Ovary (tissue), 3 donors: ENCODE measurements around the gene ITGA6.

Experiments
- EP300 ChIP-seq: sonication (generic); formaldehyde crosslinking; IDR thresholded peaks from one replicate; pipeline ENCODE4 v1.6.1; 2017; ENCODE audit warnings: antibody characterized with exemption
- POLR2A ChIP-seq: fragments of 450-650 bp; IDR thresholded peaks from one replicate; pipeline ENCODE4 v1.6.1; 2017; ENCODE audit warnings: antibody characterized with exemption, mild to moderate bottlenecking, moderate library complexity
- TF ChIP-seq, protein P1 (sequence below), 3 donors: fragments of 450-650 bp in 2 of 3; fragments of 200-600 bp in 1 of 3; IDR thresholded peaks; one replicate each; pipeline versions ENCODE4 v1.5.1 to v1.8.0; 2016 to 2022; ENCODE audit warnings: antibody characterized with exemption in 3 of 3, mild to moderate bottlenecking in 1 of 3
- donor health status: DM: no; HTN: no; CAD: no.

DNA sequence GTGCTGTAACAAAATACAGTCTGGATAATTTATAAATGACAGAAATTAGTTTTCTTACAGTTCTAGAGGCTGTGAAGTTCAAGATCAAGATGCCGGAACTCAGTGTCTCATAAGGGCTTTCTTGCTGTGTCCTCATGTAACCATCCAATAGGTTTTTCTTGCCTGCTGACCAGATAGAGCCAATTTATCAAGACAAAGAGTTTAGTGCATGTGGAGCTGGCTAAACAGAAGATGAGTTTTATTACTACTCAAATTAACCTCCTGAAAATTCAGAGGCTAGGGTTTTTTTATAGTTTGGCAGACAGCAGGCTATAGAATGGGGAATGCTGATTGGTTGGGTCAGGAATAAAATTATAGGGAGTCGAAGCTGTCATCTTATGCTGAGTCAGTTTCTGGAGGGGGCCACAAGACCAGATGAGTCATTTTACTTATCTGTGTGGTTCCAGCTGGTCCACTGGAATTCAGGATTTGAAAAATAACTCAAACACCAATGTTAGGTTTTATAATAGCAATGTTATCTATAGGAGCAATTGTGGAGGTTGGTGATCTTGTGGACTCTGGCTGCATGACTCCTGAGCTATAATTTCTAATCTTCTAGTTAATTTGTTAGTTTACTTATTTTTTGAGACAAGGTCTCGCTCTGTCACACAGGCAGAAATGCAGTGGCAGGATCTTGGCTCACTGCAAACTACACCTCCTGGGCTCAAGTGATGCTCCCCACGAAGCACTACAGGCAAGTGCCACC lies 125.3 kb downstream of the ITGA6 start:
- no peak for TF ChIP-seq EP300
- no peak for TF ChIP-seq POLR2A
- TF ChIP-seq, protein P1, sequence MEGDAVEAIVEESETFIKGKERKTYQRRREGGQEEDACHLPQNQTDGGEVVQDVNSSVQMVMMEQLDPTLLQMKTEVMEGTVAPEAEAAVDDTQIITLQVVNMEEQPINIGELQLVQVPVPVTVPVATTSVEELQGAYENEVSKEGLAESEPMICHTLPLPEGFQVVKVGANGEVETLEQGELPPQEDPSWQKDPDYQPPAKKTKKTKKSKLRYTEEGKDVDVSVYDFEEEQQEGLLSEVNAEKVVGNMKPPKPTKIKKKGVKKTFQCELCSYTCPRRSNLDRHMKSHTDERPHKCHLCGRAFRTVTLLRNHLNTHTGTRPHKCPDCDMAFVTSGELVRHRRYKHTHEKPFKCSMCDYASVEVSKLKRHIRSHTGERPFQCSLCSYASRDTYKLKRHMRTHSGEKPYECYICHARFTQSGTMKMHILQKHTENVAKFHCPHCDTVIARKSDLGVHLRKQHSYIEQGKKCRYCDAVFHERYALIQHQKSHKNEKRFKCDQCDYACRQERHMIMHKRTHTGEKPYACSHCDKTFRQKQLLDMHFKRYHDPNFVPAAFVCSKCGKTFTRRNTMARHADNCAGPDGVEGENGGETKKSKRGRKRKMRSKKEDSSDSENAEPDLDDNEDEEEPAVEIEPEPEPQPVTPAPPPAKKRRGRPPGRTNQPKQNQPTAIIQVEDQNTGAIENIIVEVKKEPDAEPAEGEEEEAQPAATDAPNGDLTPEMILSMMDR (IDR thresholded peaks at IDR 0.05) = no peak
